SIG-M5 treated with dmso at 0.1 percent for 504 hours (cell line): ENCODE measurements around the gene RASGRF2.

ENCODE experiments used
- DNase-seq: peaks from one replicate; lab custom pipeline; 2025; ENCODE audit not compliant: unreplicated experiment; lab: John Stamatoyannopoulos, UW

Gene RASGRF2

DNA sequence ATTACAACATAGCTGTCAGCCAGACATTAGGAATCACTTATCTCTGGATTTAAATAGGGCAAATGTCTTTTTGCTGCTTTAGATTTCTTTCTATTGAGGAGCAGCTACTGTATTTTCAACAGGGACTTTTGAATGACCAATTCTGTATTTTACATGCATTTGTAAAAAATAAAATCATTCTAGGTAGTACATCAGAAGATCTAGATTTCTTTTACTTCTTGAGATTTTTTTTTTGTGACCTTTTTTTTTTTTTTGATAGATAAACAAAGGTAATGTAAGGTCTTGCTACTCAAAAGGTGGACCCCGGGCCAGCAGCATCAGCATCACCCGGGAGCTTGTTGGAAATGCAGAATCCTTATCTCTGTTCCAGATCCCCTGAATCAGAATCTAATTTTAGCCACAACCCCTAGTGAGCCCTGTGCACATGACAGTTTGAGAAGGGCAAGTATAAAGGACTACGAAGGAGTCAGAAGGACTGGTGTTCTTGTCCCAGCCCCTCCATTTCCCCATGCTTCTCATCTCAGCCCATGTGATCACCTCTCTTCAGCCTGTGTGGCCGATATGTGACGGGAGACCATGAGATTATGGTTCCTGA, 235.3 kb downstream of the RASGRF2 start:
- DNase-seq, result no peak

DNA sequence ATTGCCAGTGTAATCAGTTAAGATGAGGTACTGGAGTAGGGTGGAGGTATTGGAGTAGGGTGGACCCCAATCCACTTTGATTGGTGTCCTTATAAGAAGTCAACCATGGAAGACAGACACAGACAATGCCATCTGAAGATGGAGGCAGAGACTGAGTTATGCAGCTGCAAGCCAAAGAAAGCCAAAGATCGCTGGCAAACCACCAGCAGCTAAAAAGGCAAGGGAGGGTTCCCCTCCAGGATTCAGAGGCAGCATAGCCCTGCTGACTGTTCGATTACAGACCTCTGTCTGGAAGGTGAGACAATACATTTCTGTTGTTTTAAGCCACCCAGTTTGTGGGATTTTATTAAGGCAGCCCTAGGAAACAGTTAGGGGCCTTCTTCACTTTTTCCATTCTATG, 242.5 kb downstream of the RASGRF2 start:
- no peak for DNase-seq

DNA sequence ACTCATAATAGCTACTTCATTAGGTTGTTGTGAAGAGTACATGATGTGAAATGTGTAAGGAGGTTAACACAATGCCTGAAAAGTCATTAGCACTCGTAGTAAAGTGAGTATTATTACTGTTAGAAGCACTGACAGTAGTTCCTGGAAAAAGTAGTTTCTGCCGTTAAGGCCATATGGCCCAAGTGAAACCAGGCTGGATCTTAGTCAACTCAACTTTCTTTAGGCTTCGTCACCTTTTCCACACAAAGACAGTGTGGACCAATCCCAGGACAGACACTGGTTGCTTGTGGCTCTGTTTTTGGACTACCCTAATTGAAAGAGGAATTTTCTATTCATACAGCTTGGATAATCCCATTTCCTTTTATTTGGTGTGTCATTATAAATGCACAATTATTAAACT, 243.6 kb downstream of the RASGRF2 start:
- DNase-seq, result no peak

DNA sequence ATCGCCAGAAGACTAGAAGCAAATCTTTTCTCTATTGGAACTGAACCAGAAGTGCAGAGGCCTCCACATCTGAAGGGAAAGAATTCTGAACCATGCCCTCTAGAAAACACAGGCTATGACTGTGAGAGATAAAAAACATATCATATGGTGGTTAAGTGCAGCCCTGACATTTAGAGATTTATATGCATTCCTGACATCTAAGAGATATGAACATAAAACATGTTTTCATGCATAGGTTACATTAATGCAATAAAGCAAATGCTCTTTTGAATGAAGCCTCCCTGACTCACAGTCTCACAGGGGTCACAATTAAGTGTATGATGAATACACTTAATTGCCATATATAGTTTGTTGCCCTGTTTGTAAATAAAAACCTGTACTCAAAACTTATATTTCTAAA, 244.0 kb downstream of the RASGRF2 start:
- DNase-seq, result no peak

DNA sequence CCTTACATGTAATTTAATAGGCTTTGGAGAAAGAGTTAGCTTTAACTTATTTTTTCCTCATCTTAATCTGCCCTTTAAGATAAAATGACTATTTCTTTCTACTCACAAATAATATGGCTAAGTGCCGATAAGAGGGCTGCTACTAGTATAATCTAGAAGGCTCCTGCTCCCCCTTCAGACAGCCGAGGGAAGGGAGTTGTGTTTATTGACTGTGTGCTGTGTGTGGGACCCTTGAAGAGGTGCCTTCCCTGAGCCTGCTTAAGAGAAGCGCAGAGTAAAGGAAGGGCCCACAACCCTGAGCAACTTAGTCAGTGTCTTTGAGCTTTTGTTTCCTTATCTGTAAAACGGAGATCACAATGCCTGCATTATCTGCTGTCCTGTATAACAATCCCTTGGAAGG, 244.9 kb downstream of the RASGRF2 start:
- no peak for DNase-seq

DNA sequence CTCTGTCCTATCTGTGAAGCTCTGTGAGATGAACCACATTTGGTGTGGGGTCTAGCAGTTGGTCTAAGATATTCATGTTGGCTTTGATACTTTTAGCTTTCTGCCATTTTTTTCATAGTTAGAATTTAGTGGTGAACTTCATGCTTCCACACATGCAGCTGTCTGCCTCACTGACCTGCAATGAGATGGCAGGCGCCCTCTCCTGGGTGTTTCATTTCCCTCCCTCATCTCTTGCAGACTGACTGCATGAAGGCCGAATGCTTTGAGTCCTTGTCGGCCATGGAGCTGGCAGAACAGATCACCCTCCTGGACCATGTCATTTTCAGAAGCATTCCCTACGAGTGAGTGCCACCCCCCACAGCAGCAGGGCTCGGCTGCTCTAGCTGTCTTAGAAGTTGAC, 246.8 kb downstream of the RASGRF2 start:
- peak; percentile 5 for DNase-seq

DNA sequence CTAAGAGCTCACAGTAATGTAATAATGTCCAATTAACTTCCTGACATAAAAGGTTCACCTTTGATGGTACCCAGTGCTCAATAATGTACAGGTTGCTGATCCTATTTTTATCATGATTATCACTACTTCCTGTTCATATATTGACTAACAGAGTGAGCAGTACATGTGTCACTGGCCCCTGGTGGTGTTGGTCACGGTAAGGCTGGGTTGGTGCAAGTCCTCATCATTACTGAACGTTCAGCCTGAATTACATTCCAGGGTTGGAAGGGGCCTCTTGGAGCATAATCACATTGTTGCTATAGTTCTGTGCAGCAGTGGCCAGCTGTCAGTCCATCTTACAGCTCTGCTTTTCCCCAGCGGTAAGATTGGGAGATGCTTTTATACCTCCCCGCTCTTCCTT, 248.7 kb downstream of the RASGRF2 start:
- no peak for DNase-seq

DNA sequence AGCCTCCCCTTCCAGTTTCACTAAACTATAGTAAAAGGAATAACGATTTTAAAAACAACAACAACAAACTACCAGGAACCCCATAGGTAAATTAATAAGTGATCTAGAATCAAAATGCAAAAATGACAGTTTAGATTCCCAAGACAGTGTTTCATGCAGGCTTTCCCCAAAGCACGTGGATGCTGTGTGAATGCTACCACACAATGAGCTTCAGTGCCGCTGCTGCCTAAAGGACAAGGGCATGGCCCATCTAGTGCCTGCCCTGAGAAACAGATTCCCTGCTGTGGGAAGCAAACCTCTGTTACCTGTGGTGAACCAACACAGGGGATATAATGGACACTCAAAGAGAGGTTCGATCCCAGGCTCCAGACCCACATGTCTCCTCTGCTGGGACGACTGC, 249.2 kb downstream of the RASGRF2 start:
- no peak for DNase-seq

DNA sequence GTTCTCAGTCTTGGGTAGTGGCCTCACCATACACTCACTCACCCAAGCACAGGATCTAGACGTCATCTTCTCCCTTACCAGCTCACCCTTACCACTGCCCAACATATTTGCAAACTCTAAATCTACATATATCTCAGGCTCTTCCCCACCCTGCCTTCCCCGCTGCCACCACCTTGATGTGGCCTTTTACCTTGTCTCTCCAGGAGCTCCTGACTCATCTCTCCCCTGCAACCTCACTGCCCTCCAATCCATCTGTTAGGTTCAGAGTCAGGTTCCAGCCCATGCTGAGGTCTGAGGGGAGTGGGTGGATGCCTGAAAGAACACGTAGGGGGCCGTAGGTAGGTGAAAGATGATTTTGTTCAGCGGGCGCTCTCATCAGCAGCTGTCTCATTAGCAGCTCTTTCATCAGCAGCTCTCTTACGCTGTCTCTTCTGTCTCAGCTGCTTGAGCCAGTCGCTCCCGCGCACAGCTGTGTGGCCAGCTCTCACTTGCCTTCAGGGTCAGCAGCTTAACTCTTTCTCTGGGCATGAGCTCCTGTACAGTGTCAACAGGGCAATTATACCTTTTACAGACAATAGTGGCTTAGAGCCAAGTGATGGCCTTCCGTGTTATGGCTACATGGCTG, 249.8 kb downstream of the RASGRF2 start:
- DNase-seq, result no peak

DNA sequence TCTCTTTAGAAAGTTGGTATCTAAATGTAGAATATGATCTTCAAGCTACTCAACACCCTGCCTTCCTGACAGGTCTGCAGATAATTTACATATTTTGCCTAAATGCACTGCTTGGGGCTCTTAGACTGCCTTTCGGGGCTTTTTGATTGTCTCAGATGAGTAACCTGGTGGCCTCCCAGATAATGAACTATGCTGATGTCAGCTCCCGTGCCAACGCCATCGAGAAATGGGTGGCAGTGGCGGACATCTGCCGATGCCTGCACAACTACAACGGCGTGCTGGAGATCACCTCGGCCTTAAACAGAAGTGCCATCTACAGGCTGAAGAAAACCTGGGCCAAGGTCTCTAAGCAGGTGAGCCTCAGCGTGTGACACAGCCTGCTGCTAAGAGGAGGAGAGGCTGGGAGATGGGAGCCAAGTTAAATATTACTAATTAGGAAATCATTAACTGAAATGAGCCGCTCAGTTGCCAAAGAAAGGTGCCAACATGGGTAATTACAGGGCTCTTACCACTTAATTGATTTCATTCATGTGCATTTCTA, 252.1 kb downstream of the RASGRF2 start:
- DNase-seq, result no peak

DNA sequence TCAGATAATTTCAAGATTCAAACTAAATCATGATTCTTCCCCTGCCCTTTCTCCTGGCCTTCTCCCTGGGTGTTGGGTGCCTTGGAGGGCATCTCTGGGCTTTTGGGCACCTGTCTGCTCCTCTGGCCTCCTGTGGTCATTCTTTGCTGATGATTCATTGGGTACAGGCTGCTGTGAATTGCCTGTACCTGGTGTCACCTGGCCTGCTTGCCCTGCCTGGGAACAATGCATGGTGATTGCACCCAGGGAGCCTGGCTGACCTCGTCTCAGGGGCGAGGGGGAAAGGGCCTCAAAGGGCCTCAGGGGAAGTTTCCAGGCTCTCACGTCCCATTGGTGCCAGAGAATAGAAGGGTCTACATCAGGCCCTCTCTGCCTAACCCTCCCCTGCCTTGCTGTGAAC, 252.9 kb downstream of the RASGRF2 start:
- no peak for DNase-seq

DNA sequence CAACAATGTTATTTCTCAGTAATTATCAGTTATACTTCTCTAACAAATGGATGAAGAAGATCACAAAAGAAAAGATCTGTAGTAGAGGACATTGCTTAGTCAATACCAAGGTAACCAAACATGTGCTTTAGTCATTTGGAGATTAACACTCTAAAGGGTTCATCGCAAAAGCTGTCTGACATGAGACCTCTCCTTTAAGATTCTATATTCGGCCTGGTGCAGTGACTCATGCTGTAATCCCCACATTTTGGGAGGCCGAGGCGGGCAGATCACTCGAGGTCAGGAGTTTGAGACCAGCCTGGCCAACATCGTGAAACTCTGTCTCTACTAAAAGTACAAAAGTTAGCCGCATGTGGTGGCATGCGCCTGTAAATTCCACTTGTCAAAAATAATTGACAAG, 254.7 kb downstream of the RASGRF2 start:
- DNase-seq, result no peak

DNA sequence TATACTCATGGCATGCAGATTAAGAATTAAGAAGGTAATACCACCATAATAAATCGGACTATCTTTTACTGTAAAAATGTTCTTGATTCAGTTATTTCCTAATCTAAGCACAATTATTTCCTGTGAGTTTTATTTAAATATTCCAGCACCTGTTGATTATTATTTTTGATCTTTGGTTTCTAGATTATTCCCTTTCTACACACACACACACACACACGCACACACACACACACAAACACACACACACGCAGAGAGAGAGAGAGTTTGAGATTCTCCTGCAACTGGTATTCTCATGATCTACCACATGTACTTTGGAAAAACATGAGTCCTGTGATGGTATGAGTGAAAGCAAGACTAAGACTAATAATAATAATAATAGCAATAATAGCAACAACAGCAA, 256.0 kb downstream of the RASGRF2 start:
- no peak for DNase-seq

DNA sequence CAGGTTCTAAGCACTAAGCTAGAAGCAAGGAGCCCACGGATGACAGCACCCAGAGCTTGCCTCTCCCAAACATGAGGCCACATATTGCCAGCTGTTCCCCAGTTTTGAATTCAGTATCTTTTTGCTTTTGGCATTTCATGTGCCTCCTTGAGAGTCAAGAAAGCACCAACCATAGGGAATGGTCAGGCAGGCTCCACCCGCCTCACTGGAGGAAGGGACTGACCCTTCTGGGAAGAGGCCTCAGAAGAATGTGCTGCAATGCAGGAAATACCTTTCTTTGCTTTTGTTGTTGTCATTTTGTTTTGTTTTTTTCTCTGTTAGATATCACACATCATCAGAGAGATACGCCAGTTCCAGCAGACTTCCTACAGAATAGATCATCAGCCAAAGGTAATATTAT, 259.2 kb downstream of the RASGRF2 start:
- no peak for DNase-seq

DNA sequence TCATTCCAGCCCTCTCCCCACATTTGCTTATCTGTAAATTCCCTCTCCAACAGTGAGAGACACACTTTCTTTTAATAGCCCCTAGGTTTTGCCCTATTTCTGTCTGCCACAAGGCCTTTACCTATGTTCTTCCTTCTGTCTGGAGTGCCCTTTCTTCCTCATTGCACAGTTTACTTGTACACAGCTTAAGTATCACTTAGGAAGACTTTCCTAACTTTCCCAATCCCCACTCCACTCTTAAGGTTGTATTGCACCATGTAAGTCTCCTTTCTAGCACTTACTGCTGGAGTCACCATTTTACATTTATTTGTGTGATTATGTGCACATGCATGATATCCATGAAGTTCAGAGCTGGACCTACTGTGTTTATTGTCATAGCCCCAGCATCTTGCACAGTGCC, 262.1 kb downstream of the RASGRF2 start:
- no peak for DNase-seq

DNA sequence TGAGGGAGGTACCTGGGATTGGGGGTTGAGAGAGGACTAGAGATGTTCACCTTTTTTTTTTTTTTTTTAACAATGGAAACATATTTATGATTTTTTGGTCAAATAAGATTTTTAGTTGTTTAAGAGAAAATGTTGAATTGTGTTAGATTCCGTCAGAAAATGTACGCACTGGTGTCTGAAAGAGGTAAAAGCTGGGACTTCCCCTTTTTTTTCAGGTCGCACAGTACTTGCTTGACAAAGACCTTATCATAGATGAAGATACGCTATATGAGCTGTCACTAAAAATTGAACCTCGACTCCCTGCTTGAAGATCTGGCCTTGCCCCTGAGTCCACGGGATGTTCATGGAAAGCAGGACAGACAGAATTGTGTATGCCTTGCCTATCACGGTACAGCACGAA, 265.3 kb downstream of the RASGRF2 start:
- no peak for DNase-seq

DNA sequence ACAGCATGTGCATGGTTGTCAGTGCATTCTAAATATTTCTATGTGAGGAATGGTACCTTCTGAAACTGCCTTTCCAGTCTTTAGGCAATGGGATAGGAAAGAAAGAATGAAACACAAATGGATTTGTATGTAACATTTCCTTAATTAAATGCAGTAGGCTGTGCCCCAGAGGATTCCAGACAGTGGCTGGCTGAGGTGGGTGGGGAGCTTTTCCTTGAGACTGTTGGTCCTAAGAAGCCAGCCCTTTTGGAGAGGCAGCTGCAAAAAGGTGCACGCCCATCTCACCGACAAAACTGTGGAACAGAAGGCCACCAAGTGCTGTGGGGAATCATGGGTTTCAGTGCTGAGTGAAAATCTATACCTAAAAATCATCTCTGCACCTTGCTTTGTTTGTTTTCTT, 266.1 kb downstream of the RASGRF2 start:
- no peak for DNase-seq

DNA sequence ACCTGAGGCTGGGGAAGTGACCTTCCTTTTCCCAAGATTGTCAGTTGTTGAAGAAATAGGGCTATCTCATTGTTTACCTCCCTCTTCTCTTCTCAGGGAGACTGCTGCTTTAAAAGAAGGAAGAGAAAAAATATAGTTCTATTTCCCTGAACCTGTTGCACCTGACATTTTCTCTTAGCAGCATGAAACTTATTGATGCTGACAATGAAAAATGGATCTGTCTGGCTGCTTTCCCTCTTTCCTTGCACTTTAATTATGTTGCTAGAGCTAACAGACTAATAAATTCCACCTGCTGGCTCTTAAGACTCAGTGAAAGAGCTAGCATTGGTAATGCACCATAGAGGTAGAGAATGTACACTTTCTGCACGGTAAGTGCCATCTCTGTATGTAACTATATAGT, 266.8 kb downstream of the RASGRF2 start:
- DNase-seq, result no peak

DNA sequence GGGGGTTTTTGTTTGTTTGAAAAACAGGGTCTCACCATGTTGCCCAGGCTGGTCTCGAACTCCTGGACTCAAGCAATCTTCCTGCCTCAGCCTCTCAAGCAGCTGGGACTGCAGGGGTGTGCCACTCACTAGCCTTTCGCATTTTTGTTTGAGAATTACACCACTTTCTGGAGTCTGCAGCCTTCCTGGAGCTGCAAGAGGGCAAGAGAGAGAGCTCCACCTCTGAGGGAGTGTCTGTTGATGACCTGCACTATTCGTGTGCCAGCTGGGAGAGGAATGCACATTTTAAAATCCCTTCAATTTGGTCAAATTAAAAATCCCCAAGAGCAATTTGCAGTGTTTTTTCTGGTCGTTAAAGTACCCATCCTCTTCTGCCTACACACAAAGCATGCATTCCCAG, 267.9 kb downstream of the RASGRF2 start:
- no peak for DNase-seq

DNA sequence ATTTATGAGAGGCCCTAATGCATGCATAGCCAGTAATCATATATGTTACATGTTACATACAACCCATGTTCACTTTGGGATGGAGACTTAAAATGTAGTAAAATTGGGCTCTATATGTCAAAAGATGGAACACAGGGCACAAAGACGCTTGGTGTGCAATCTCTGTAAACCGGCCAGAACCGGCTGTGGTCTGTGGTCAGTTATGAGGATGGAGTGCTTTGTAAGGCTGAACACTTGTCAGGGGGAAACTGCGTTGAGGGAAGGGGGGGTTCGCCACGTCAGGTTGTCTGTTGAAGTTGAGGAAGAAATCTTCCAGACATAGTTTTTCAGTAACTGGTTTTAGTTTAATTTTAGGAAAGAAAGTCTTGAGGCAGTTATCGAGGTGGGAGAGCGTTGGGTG, 270.3 kb downstream of the RASGRF2 start:
- no peak for DNase-seq

DNA sequence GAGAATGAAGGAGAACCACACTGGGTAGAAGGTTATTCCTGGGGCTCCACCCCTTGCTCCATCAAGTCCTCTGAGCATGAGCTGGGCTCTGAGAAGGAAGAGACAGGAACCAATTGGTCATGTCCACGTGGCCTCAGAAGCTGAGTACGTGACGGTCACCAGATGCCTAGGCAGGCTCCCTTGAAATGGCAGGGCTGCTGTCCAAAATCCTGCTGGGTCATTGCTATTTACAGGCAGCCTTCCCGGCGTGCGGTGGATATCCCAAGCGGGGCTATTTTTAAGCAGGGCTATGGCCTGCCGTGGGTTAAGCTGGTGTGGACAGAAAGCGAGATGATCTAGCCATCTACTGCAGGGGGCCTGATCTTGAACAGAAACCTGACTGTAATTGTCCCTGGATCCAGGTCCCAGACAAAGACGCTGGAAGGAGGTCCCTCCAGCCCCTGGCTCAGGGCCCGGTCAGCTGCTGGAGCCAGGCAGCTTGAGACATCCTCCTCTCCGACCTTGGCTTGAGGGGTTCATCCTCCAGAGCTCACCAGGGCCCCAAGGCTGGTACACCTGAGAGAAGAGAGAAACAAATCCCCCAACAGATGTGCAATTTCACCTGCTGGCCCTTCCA, 272.4 kb downstream of the RASGRF2 start:
- DNase-seq, result no peak

DNA sequence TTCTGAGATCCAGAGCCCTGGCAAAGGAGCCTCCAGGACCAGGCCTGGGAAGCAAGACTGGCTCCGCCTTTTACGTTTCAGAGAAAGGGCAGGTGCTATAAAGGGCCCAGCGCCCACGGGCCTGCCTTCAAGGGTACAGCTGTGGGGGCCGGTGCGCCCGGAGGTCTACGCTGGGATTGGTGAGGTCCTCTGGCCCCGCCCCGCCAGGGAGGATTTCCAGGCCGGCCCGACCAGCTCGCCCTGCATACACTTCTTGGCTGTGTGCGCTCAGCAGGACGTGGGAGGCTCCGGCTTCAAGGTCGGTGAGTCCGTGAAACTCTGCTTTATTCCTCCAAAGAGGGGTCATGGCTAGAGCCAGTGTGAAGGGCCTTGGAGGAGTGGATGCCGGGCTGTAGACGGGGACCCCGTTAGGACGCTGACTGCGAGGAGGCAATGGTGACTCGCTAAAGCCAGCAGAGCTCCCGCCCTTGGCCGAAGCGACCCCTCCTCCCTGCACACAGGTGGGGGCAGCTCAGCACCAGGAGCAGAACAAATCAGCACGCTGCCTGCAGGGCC, 273.0 kb downstream of the RASGRF2 start, which contains the start of gene CKMT2:
Gene CKMT2 (plus strand): TSS at position 243 of the 555 bp plus-strand sequence. CDS start 17,811 bp downstream, outside the sequence.
- DNase-seq, result no peak
